GM19468 (cell line): ENCODE measurements around the gene AMIGO1.

Source experiments
- ATAC-seq: cut with Tn5 transposase; IDR thresholded peaks from one replicate; pipeline ENCODE4 v1.9.1; 2021; ENCODE audit warnings: mild to moderate bottlenecking, moderate library complexity, moderate number of reproducible peaks; ENCODE audit not compliant: unreplicated experiment; ENCODE audit errors: extremely low read depth

Gene AMIGO1

GRCh38 chr1:109468061-109468460, 41.5 kb downstream of the AMIGO1 start:
- ATAC-seq, result no peak

GRCh38 chr1:109467301-109467777, 42.2 kb downstream of the AMIGO1 start:
- ATAC-seq, result no peak

- no peak for ATAC-seq
Measured at GRCh38 chr1:109466452-109467300, 42.9 kb downstream of the AMIGO1 start, which contains the start of gene SYPL2. Gene SYPL2, plus strand, starts transcription at chr1:109466546. Its CDS starts 298 bp downstream, at chr1:109466844.

GRCh38 chr1:109466125-109466451, 43.4 kb downstream of the AMIGO1 start:
- no peak for ATAC-seq

- ATAC-seq, result no peak
Measured at GRCh38 chr1:109457819-109458218, 51.7 kb downstream of the AMIGO1 start.

- no peak for ATAC-seq
Measured at GRCh38 chr1:109454497-109455133, 54.9 kb downstream of the AMIGO1 start.
